GM12878 (cell line): ENCODE data around the gene PABPN1. TPM values are rescaled to one million over a fixed set of nuclear protein-coding genes. Genes with fewer than 3 reads are reported as not detected.

Experiments used
- ATAC-seq: fragments of 200-7000 bp; cut with Tn5 transposase; 3 replicates; pipeline ENCODE4 v1.9.1; 2020; ENCODE audit warnings: mild to moderate bottlenecking, moderate library complexity
- BruUV-seq: library from RNA; stranded (reverse); fragments of 400-500 nt; replicated peaks from 2 replicates; lab custom pipeline; 2021; lab: Mats Ljungman, UMichigan
- CTCF ChIA-PET: fragments of 300-600 bp; sonication (Branson Sonifier 250); formaldehyde crosslinking; extraction: SDS; loops from one replicate; lab custom pipeline; 2021; ENCODE audit warnings: inconsistent platforms; lab: Yijun Ruan, JAX
- POLR2A ChIA-PET: fragments of 350-600 bp; formaldehyde crosslinking; extraction: SDS; loops from one replicate; lab custom pipeline; 2021; ENCODE audit warnings: inconsistent platforms; lab: Charles Lee
- RAD21 ChIA-PET: fragments of 300-600 bp; sonication (Branson Sonifier 250); formaldehyde crosslinking; loops from one replicate; lab custom pipeline; 2023; ENCODE audit warnings: antibody characterized with exemption; ENCODE audit not compliant: unreplicated experiment; lab: Charles Lee
- SMC1A ChIA-PET: fragments of 300-600 bp; sonication (Branson Sonifier 250); formaldehyde crosslinking; loops from one replicate; lab custom pipeline; 2023; ENCODE audit not compliant: unreplicated experiment, uncharacterized antibody; lab: Charles Lee
- DNase-seq: peaks from one replicate; pipeline ENCODE4 v3.0.0-alpha.2; 2011; ENCODE audit warnings: low read depth, low spot score
- FAIRE-seq: peaks from 3 replicates; lab custom pipeline; 2011; peaks lifted over from hg19 to GRCh38; lab: Jason Lieb, UNC
- H2AFZ ChIP-seq: 2 replicates; pipeline ENCODE4 v1.6.0; 2011; ENCODE audit warnings: low read depth, low read length, control low read depth; ENCODE audit not compliant: control insufficient read depth
- H3K27ac ChIP-seq: 2 replicates; pipeline ENCODE4 v1.5.1; 2011; ENCODE audit warnings: control low read depth; ENCODE audit not compliant: control insufficient read depth, insufficient read depth
- H3K27me3 ChIP-seq, 2 experiments: replicated peaks in 1 of 2; 2 replicates each; pipeline versions ENCODE4 v1.6.0 to v1.6.1; 2011; ENCODE audit warnings: low read length in 1 of 2; ENCODE audit not compliant: control insufficient read depth in 2 of 2, insufficient read depth in 2 of 2
- H3K36me3 ChIP-seq, 2 experiments: 2 replicates each; pipeline ENCODE4 v1.5.1; 2011; ENCODE audit warnings: low read length in 1 of 2; ENCODE audit not compliant: control insufficient read depth in 2 of 2, insufficient read depth in 2 of 2
- H3K4me1 ChIP-seq: 2 replicates; pipeline ENCODE4 v1.6.1; 2011; ENCODE audit warnings: mild to moderate bottlenecking, low read length, moderate library complexity, mixed read lengths; ENCODE audit not compliant: control insufficient read depth, insufficient read depth
- H3K4me2 ChIP-seq: 2 replicates; pipeline ENCODE4 v1.6.0; 2011; ENCODE audit warnings: control low read depth; ENCODE audit not compliant: control insufficient read depth, insufficient read depth
- H3K4me3 ChIP-seq: fragments of 200-600 bp; sonication (generic); 2 replicates; pipeline ENCODE4 v1.5.1; 2016
- H3K79me2 ChIP-seq: 2 replicates; pipeline ENCODE4 v1.6.0; 2011; ENCODE audit warnings: low read length; ENCODE audit not compliant: control insufficient read depth, insufficient read depth
- H3K9ac ChIP-seq: 2 replicates; pipeline ENCODE4 v1.8.0; 2011; ENCODE audit warnings: low read length, control low read depth, mixed read lengths; ENCODE audit not compliant: control insufficient read depth, insufficient read depth
- H3K9me3 ChIP-seq: replicated peaks from 3 replicates; pipeline ENCODE4 v1.5.1; 2011; ENCODE audit warnings: mild to moderate bottlenecking, low read length; ENCODE audit not compliant: control insufficient read depth, insufficient read depth
- H4K20me1 ChIP-seq: 2 replicates; pipeline ENCODE4 v1.6.0; 2011; ENCODE audit not compliant: control insufficient read depth, insufficient read depth
- ATF7 ChIP-seq: fragments of 450-650 bp; IDR thresholded peaks from 2 replicates; pipeline ENCODE4 v1.6.1; 2016; ENCODE audit warnings: low read depth, mild to moderate bottlenecking
- EED ChIP-seq: sonication (generic); IDR thresholded peaks from 2 replicates; pipeline ENCODE4 v1.6.1; 2016; ENCODE audit warnings: antibody characterized with exemption, low read depth
- EGR1 ChIP-seq, 2 experiments: IDR thresholded peaks; 1 replicate in 1 of 2; 2 replicates in 1 of 2; pipeline ENCODE4 v1.6.1; 2011 to 2012; ENCODE audit warnings: low read depth in 2 of 2, low read length in 2 of 2, borderline replicate concordance in 1 of 2, mild to moderate bottlenecking in 1 of 2, moderate library complexity in 1 of 2
- HCFC1 ChIP-seq: fragments of 150-350 bp; IDR thresholded peaks from 2 replicates; pipeline ENCODE4 v1.6.1; 2014; ENCODE audit warnings: low read length
- PAX8 ChIP-seq: fragments of 450-650 bp; IDR thresholded peaks from 2 replicates; pipeline ENCODE4 v1.6.1; 2017; ENCODE audit warnings: mild to moderate bottlenecking, moderate library complexity
- POLR2AphosphoS2 ChIP-seq: IDR thresholded peaks from 2 replicates; pipeline ENCODE4 v1.6.1; 2011; ENCODE audit warnings: low read depth, mild to moderate bottlenecking, low read length, improper control_type of control experiment, moderate library complexity
- SIX5 ChIP-seq: IDR thresholded peaks from 2 replicates; pipeline ENCODE4 v1.6.1; 2011; ENCODE audit warnings: mild to moderate bottlenecking, low read depth, low read length, moderate library complexity; ENCODE audit not compliant: severe bottlenecking
- STAT3 ChIP-seq: IDR thresholded peaks from 2 replicates; pipeline ENCODE4 v1.6.1; 2011; ENCODE audit warnings: low read depth, low read length, improper control_type of control experiment
- TARDBP ChIP-seq: IDR thresholded peaks from 2 replicates; pipeline ENCODE4 v1.6.1; 2016; ENCODE audit warnings: borderline replicate concordance
- TCF12 ChIP-seq: IDR thresholded peaks from 2 replicates; pipeline ENCODE4 v1.6.1; 2011; ENCODE audit warnings: low read depth, mild to moderate bottlenecking, low read length
- WGBS: methylation state at CpG from one replicate; pipeline ENCODE4 v1.1.6; 2016; ENCODE audit warnings: low lambda C conversion rate; ENCODE audit not compliant: insufficient replicate concordance, insufficient coverage; ENCODE audit errors: missing lambda C conversion rate; 5-methylcytosine and 5-hydroxymethylcytosine counted together
- in situ Hi-C: fragments of 300-500 bp; cut with MboI; formaldehyde crosslinking; loops from 9 replicates; pipeline ENCODE4 v1.14.3; 2018; ENCODE audit warnings: mixed read lengths
- intact Hi-C: fragments of 100-400 bp; cut with micrococcal nuclease; formaldehyde crosslinking; loops from one replicate; pipeline ENCODE4 v1.14.2; 2022; ENCODE audit not compliant: unreplicated experiment
- polyA plus RNA-seq, 11 experiments: library from polyadenylated mRNA; depleted of rRNA in 4 of 11; unstranded in 6 of 11; stranded (reverse) in 5 of 11; fragments of >200 nt; fragmentation: Nextera tagmentation in 4 of 11; fragmentation: Illumina TruSeq in 1 of 11; extraction: Ambion mirVana in 4 of 11; extraction: Trizol in 1 of 11; gene quantifications; 1 replicate in 1 of 11; 2 replicates in 10 of 11; pipeline versions ENCODE4 v1.2.1 to v1.2.3, GENCODE V29; 2011 to 2016; ENCODE audit warnings: inconsistent platforms in 2 of 11, missing spikeins in 2 of 11, low read depth in 1 of 11
- total RNA-seq, 4 experiments: library from RNA; depleted of rRNA in 3 of 4; stranded (reverse); fragments of >200 nt in 3 of 4; fragmentation: Illumina TruSeq in 1 of 4; extraction: Trizol in 1 of 4; gene quantifications; 2 replicates each; pipeline versions ENCODE4 v1.2.1 to v1.2.3, GENCODE V29; 2013 to 2021
- TF ChIP-seq, protein P1 (sequence below): IDR thresholded peaks from 2 replicates; pipeline ENCODE4 v1.6.1; 2012; ENCODE audit warnings: improper control_type of control experiment, low read depth, low read length; ENCODE audit not compliant: insufficient replicate concordance
- TF ChIP-seq, protein P2 (sequence below): IDR thresholded peaks from 2 replicates; pipeline ENCODE4 v1.6.1; 2011; ENCODE audit warnings: low read depth, mild to moderate bottlenecking, low read length, moderate library complexity, borderline replicate concordance; ENCODE audit errors: extremely low read depth
- TF ChIP-seq, protein P3 (sequence below): fragments of 450-650 bp; IDR thresholded peaks from 2 replicates; pipeline ENCODE4 v1.6.1; 2018; ENCODE audit warnings: borderline replicate concordance, mild to moderate bottlenecking; ENCODE audit not compliant: partially characterized antibody

Gene PABPN1
- total and polyA plus RNA-seq, 10 of the 15 experiments (the other 5 are each of a cell fraction or from before 2014, with no cell fraction given), result 31.3 to 248 (median 103) TPM

DNA sequence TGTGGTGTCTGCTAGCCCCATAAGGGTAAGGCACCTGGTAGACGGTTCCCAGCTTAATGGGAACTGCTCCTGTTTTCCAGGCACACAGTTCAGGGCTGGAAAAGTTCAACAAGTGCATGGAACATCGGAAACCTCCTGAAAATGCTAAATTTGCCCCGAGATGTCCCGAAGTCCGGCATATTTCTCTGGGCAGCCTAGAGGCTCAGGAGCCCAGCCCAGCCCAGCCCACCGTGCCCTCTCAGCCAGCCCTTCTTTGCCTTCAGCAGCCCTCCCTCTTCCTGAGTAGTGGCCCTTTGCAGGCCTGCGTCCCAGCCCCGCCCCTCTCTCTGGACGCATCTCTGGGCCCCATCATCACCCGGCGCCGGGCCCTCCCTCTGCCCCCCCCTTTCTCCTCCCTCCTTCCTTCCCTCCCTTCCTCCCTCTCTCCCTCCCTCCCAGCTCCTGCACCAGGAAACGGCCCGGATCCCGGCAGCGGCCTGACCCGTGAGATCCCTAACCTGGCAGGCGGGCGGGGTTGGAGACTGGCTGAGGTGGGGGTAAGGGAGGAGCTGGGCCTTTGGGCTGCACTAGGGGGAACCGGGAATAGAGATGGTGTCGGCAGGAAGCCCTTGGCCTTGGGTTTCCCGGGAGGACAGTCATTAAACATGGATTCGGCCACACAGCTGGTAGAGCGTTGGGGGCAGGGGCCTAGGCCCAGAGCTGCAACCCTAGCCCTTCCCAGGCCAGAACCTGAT lies 14.7 kb upstream of the PABPN1 start, which contains the start of gene BCL2L2:
Gene BCL2L2 (plus strand): TSS at position 422 of the 734 bp plus-strand sequence. CDS start 935 bp downstream, outside the sequence.
- ChIA-PET RAD21 (interaction anchor here (0.6 to 8.7 kb wide), 4 partner anchors 15 to 746 kb away, joined by 3 to 103 read pairs (median 3); partner anchors contain the start of gene PABPN1), CTCF (interaction anchor here (0.9 to 4.5 kb wide), 11 partner anchors 10 to 435 kb away, joined by 3 to 37 read pairs (median 4); partner anchors contain the start of genes HOMEZ, LRP10 and PABPN1), POLR2A (interaction anchor here (0.6 to 3.7 kb wide), 5 partner anchors 10 to 375 kb away, joined by 3 to 55 read pairs (median 4); partner anchors contain the start of genes HOMEZ and PABPN1), SMC1A (interaction anchor here (0.8 to 2.3 kb wide), 4 partner anchors 10 to 20 kb away, joined by 3 to 17 read pairs (median 4); partner anchors contain the start of genes HOMEZ and PABPN1)
- peak within 1 kb of the TSS; percentile 97 for H3K9ac ChIP-seq
- H3K9me3 ChIP-seq, result no peaks in the 10 kb centered on the region
- BruUV-seq, result no TSS peak
- peaks cover 20% of the 10 kb centered on the region for H3K4me1 ChIP-seq
- peak within 1 kb of the TSS; percentile 53 for H2AFZ ChIP-seq
- no peak for DNase-seq
- H3K36me3 ChIP-seq, result no peaks in the 10 kb centered on the region; a peak in 1 of 4 replicates
- in situ Hi-C loops, result loop anchor here (10.0 to 25.0 kb wide), 2 partner anchors 806 to 1128 kb away; partner anchors contain the start of genes DCAF11 and NRL
- peak within 1 kb of the TSS; percentile 91 for H3K27ac ChIP-seq
- H4K20me1 ChIP-seq, result no peaks in the 10 kb centered on the region
- ATAC-seq, result peak; percentile 65
- peak within 1 kb of the TSS; percentile 100 for H3K4me3 ChIP-seq
- peaks cover 27% of the 10 kb centered on the region for H3K79me2 ChIP-seq
- FAIRE-seq, result peak; percentile 91
- H3K4me2 ChIP-seq, result peak within 1 kb of the TSS; percentile 80
- intact Hi-C loops, result no loop called here
- 1% methylated on average over 20 of the region's 24 CpGs for WGBS
- H3K27me3 ChIP-seq, result no peaks in the 10 kb centered on the region
- TF ChIP-seq POLR2AphosphoS2 (0 out of 2 replicates have a peak, but pooled peaks have one; percentile 53), EED (peak; percentile 72; the same call in 1 of the 2 replicates), HCFC1 (peak; percentile 72), TARDBP (peak; percentile 92), TCF12 (peak; percentile 17; the same call in 1 of the 2 replicates), ATF7 (0 out of 2 replicates have a peak, but pooled peaks have one; percentile 32), EGR1 (IDR thresholded peaks at IDR 0.05; ENCODE audit: borderline replicate concordance in 1 of 2, low read depth in 2 of 2, low read length in 2 of 2) (peak in 1 of 2 experiments; percentile 47; a peak in 1 of 3 replicates), PAX8 (no peak), STAT3 (no peak), SIX5 (peak; percentile 43)
- TF ChIP-seq, protein P1, sequence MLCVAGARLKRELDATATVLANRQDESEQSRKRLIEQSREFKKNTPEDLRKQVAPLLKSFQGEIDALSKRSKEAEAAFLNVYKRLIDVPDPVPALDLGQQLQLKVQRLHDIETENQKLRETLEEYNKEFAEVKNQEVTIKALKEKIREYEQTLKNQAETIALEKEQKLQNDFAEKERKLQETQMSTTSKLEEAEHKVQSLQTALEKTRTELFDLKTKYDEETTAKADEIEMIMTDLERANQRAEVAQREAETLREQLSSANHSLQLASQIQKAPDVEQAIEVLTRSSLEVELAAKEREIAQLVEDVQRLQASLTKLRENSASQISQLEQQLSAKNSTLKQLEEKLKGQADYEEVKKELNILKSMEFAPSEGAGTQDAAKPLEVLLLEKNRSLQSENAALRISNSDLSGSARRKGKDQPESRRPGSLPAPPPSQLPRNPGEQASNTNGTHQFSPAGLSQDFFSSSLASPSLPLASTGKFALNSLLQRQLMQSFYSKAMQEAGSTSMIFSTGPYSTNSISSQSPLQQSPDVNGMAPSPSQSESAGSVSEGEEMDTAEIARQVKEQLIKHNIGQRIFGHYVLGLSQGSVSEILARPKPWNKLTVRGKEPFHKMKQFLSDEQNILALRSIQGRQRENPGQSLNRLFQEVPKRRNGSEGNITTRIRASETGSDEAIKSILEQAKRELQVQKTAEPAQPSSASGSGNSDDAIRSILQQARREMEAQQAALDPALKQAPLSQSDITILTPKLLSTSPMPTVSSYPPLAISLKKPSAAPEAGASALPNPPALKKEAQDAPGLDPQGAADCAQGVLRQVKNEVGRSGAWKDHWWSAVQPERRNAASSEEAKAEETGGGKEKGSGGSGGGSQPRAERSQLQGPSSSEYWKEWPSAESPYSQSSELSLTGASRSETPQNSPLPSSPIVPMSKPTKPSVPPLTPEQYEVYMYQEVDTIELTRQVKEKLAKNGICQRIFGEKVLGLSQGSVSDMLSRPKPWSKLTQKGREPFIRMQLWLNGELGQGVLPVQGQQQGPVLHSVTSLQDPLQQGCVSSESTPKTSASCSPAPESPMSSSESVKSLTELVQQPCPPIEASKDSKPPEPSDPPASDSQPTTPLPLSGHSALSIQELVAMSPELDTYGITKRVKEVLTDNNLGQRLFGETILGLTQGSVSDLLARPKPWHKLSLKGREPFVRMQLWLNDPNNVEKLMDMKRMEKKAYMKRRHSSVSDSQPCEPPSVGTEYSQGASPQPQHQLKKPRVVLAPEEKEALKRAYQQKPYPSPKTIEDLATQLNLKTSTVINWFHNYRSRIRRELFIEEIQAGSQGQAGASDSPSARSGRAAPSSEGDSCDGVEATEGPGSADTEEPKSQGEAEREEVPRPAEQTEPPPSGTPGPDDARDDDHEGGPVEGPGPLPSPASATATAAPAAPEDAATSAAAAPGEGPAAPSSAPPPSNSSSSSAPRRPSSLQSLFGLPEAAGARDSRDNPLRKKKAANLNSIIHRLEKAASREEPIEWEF, result no peak
- TF ChIP-seq, protein P2, sequence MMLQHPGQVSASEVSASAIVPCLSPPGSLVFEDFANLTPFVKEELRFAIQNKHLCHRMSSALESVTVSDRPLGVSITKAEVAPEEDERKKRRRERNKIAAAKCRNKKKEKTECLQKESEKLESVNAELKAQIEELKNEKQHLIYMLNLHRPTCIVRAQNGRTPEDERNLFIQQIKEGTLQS, result peak; percentile 68
- TF ChIP-seq, protein P3, sequence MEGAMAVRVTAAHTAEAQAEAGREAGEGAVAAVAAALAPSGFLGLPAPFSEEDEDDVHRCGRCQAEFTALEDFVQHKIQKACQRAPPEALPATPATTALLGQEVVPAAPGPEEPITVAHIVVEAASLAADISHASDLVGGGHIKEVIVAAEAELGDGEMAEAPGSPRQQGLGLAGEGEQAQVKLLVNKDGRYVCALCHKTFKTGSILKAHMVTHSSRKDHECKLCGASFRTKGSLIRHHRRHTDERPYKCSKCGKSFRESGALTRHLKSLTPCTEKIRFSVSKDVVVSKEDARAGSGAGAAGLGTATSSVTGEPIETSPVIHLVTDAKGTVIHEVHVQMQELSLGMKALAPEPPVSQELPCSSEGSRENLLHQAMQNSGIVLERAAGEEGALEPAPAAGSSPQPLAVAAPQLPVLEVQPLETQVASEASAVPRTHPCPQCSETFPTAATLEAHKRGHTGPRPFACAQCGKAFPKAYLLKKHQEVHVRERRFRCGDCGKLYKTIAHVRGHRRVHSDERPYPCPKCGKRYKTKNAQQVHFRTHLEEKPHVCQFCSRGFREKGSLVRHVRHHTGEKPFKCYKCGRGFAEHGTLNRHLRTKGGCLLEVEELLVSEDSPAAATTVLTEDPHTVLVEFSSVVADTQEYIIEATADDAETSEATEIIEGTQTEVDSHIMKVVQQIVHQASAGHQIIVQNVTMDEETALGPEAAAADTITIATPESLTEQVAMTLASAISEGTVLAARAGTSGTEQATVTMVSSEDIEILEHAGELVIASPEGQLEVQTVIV, result peak; percentile 11
